Measurements from ENCODE around the gene CUL5. TPM values are rescaled to one million over a fixed set of nuclear protein-coding genes. Genes with fewer than 3 reads are reported as not detected.

CUL5 gene
- total and polyA plus RNA-seq, 2 experiments from 2014 or later: 29.5 to 37.5 TPM

DNA sequence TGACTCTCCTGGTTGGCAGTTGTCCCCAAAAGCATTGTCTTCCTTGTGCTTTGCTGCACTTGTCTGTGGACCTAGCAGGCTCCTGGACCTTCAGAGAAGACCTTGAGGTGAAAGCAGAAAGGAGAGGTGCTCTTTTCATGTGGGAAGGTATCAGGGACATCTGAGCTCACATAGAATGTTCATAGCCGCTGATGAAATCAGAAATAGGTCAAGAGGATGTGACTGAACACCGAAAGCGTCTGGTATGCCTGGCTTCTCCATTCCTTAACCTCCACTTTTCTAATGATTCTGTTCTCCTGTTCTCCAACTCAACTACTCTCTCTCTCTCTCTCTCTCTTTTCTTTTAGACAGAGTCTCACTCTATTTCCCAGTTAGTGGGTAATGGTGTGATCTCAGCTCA is 6.2 kb upstream of the CUL5 start:
- no peak for DNase-seq
- Histone ChIP-seq H4K20me1 (ENCODE audit: insufficient read depth) (no peaks in the 10 kb centered on the region), H3K27ac (no peak overlapping the region), H3K9me3 (ENCODE audit: low read depth) (no peaks in the 10 kb centered on the region), H3K9ac (no peak overlapping the region), H3K79me2 (ENCODE audit: insufficient read depth) (no peaks in the 10 kb centered on the region), H3K4me1 (ENCODE audit: insufficient read depth) (no peaks in the 10 kb centered on the region), H2AFZ (no peak overlapping the region), H3K36me3 (ENCODE audit: low read depth) (no peaks in the 10 kb centered on the region), H3K9me2 (ENCODE audit: insufficient read depth) (no peaks in the 10 kb centered on the region), H3K27me3 (replicated peaks; ENCODE audit: insufficient read depth) (no peaks in the 10 kb centered on the region), H3F3A (ENCODE audit: insufficient read depth) (no peaks in the 10 kb centered on the region), H3K4me3 (no peak overlapping the region), H3K4me2 (ENCODE audit: unreplicated experiment) (no peak overlapping the region)
- in situ Hi-C loops (cut with MboI): no loop called here
- TF ChIP-seq EZH2phosphoT487 (IDR thresholded peaks at IDR 0.05; ENCODE audit: insufficient read depth, low read depth) (no peak), EZH2 (IDR thresholded peaks at IDR 0.05; ENCODE audit: insufficient read depth, poor library complexity, severe bottlenecking) (no peak)
- 66 to 82% methylated on average over 3 of the region's 3 CpGs for WGBS, 2 experiments (ENCODE audit: low coverage in 1 of 2, low lambda C conversion rate in 2 of 2, missing lambda C conversion rate in 2 of 2)

DNA sequence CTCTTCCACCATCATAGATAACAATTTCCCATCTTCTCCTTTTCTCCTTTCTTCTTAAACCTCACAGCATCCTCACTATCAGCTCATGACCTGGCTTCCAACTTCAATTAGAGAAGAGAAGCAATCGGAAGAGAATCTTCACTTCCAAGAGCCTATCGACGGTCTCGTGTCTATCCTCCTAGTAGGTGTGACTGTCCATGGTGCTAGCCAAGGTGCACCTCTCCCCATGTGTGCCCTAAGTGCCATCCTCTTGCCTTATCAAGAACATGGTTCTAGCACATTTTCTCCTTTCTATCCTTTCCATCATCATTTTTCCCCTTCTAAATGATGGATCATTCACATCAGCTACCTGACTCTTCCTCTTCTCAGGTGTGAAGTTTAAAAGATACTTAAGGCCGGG is 5.1 kb upstream of the CUL5 start:
- H3K79me2 ChIP-seq (ENCODE audit: insufficient read depth): no peaks in the 10 kb centered on the region
- in situ Hi-C loops (cut with MboI): no loop called here
- H3K9ac ChIP-seq: no peak overlapping the region
- no peaks in the 10 kb centered on the region for H3K27me3 ChIP-seq (replicated peaks; ENCODE audit: insufficient read depth)
- TF ChIP-seq EZH2phosphoT487 (IDR thresholded peaks at IDR 0.05; ENCODE audit: insufficient read depth, low read depth) (no peak), EZH2 (IDR thresholded peaks at IDR 0.05; ENCODE audit: insufficient read depth, poor library complexity, severe bottlenecking) (no peak)
- H3K36me3 ChIP-seq (ENCODE audit: low read depth): no peaks in the 10 kb centered on the region
- no peak overlapping the region for H2AFZ ChIP-seq
- no peaks in the 10 kb centered on the region for H4K20me1 ChIP-seq (ENCODE audit: insufficient read depth)
- 95 to 96% methylated on average over 5 of the region's 5 CpGs for WGBS, 2 experiments (ENCODE audit: low coverage in 1 of 2, low lambda C conversion rate in 2 of 2, missing lambda C conversion rate in 2 of 2)
- no peak overlapping the region for H3K27ac ChIP-seq
- no peak overlapping the region for H3K4me3 ChIP-seq
- DNase-seq: no peak
- H3F3A ChIP-seq (ENCODE audit: insufficient read depth): no peaks in the 10 kb centered on the region
- no peaks in the 10 kb centered on the region for H3K4me1 ChIP-seq (ENCODE audit: insufficient read depth)
- H3K9me2 ChIP-seq (ENCODE audit: insufficient read depth): no peaks in the 10 kb centered on the region
- no peaks in the 10 kb centered on the region for H3K9me3 ChIP-seq (ENCODE audit: low read depth)
- no peak overlapping the region for H3K4me2 ChIP-seq (ENCODE audit: unreplicated experiment)

DNA sequence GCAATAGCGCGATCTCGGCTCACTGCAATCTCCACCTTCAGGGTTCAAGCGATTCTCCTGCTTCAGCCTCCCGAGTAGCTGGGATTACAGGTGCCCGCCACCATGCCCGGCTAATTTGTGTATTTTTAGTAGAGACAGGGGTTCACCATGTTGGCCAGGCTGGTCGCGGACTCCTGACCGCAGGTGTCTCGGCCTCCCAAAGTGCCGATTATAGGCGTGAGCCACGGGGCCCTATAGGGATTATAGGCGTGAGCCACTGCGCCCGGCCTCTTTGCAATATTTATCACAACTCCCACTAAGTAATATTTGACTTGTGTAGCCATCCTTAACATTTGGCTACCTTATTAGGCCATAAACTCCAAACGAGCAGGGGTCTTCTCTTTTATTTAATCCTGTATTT is 879 bp upstream of the CUL5 start:
- Histone ChIP-seq H3K9ac (no peak overlapping the region), H3F3A (ENCODE audit: insufficient read depth) (no peaks in the 10 kb centered on the region; the same call in 1 of the 2 replicates), H3K4me3 (no peak overlapping the region), H3K79me2 (ENCODE audit: insufficient read depth) (peaks cover 37% of the 10 kb centered on the region), H3K9me3 (ENCODE audit: low read depth) (no peaks in the 10 kb centered on the region), H2AFZ (no peak overlapping the region), H4K20me1 (ENCODE audit: insufficient read depth) (peaks cover 6% of the 10 kb centered on the region; the same call in 1 of the 2 replicates), H3K9me2 (ENCODE audit: insufficient read depth) (no peaks in the 10 kb centered on the region), H3K4me1 (ENCODE audit: insufficient read depth) (peaks cover 23% of the 10 kb centered on the region), H3K4me2 (ENCODE audit: unreplicated experiment) (no peak overlapping the region), H3K27me3 (replicated peaks; ENCODE audit: insufficient read depth) (no peaks in the 10 kb centered on the region), H3K27ac (no peak overlapping the region), H3K36me3 (ENCODE audit: low read depth) (no peaks in the 10 kb centered on the region)
- no peak for DNase-seq
- WGBS, 2 experiments (ENCODE audit: low coverage in 1 of 2, low lambda C conversion rate in 2 of 2, missing lambda C conversion rate in 2 of 2): 95% methylated on average over 18 of the region's 18 CpGs
- TF ChIP-seq EZH2 (IDR thresholded peaks at IDR 0.05; ENCODE audit: insufficient read depth, poor library complexity, severe bottlenecking) (no peak), EZH2phosphoT487 (IDR thresholded peaks at IDR 0.05; ENCODE audit: insufficient read depth, low read depth) (no peak)
- in situ Hi-C loops (cut with MboI): no loop called here

DNA sequence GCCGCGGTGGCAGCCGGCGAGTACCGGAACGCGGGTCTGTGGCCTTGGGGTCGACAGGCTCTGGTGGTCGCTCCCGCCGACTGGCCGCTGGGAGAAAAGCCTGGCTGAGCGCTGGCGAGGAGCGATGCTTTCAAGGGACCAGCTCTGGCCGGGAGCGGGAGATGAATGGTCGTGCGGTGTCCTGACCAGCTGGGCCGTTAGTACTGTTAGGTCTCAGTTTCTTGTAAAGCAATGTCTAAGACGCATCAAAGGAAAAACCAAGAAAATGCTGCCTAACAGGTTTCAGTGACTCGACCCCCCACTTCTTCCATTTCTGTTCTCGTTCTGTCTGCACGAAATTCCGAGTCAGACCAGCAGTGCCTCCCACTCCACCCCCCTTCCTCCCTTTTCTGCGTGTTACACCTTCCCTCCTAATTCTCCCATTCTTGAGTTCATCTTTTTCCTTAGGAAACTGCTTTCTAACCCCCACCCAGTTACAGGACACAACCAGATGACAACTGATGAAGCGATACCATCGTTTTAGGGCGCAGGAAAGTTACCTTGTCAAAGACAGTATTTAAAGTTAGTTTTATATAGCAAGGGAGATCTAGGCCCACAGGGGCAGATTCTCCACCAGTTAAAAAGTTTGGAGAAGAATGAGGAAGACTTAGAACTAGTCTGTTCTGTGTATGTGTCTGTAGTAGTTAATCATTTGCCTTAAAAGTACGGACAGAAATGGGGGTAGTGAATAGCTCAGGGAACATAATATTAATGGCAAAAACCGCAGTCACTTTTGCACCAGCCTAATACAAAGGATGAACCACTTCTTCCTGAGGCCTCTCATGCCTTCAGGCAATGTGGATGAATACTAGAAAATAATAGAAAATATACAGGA is 1.0 kb downstream of the CUL5 start:
- TF ChIP-seq EZH2 (IDR thresholded peaks at IDR 0.05; ENCODE audit: insufficient read depth, poor library complexity, severe bottlenecking): no peak
- no peak for TF ChIP-seq EZH2phosphoT487 (IDR thresholded peaks at IDR 0.05; ENCODE audit: insufficient read depth, low read depth)
- Histone ChIP-seq H3K4me1 (ENCODE audit: insufficient read depth) (peaks cover 32% of the 10 kb centered on the region), H3K9me2 (ENCODE audit: insufficient read depth) (no peaks in the 10 kb centered on the region), H3K27me3 (replicated peaks; ENCODE audit: insufficient read depth) (no peaks in the 10 kb centered on the region), H3K4me2 (ENCODE audit: unreplicated experiment) (peak overlapping the region; percentile 89), H2AFZ (peak overlapping the region; percentile 95), H3F3A (ENCODE audit: insufficient read depth) (no peaks in the 10 kb centered on the region; the same call in 1 of the 2 replicates), H4K20me1 (ENCODE audit: insufficient read depth) (peaks cover 19% of the 10 kb centered on the region), H3K9ac (peak overlapping the region; percentile 99), H3K9me3 (ENCODE audit: low read depth) (no peaks in the 10 kb centered on the region), H3K36me3 (ENCODE audit: low read depth) (peaks cover 5% of the 10 kb centered on the region; the same call in 1 of the 2 replicates), H3K27ac (peak overlapping the region; percentile 97), H3K4me3 (peak overlapping the region; percentile 84), H3K79me2 (ENCODE audit: insufficient read depth) (peaks cover 56% of the 10 kb centered on the region)
- WGBS, 2 experiments (ENCODE audit: low coverage in 1 of 2, low lambda C conversion rate in 2 of 2, missing lambda C conversion rate in 2 of 2): 1 to 2% methylated on average over 31 of the region's 31 CpGs
- in situ Hi-C loops (cut with MboI): no loop called here
- DNase-seq: peak; percentile 58

All from GM23248 (cell line).